ENCODE data around the gene FOXD2. TPM values are rescaled to one million over a fixed set of nuclear protein-coding genes. Genes with fewer than 3 reads are reported as not detected.

The FOXD2 gene
- total RNA-seq (under 1 TPM in 5 of 9 donors, not detected in 4; 0.05 to 0.14 (median 0.12) TPM), polyA plus RNA-seq (under 1 TPM; 0.01 to 0.04 TPM)
- long read RNA-seq, donor 1: 0 reads
- long read RNA-seq, donor 2: 0 reads
- long read RNA-seq, donor 3, full-length matches to known transcripts: 1 of 1 reads
- long read RNA-seq, donor 3, partial matches to known transcripts: 0 of 1 reads
- long read RNA-seq, donor 3, other reads (novel, unspliced or antisense): 0 of 1 reads

- H3K27ac ChIP-seq: peak within 1 kb of the TSS in 11 of 12 donors; percentile 49 to 90 (median 69)
- intact Hi-C loops (cut with DNase I): loop anchor here in 4 of 10 donors (1.0 to 5.0 kb wide), 4 partner anchors 130 to 273 kb away; no protein-coding TSS in a partner anchor
- TF ChIP-seq POLR2A (IDR thresholded peaks at IDR 0.05) (peak in 1 of 2 donors; percentile 62), CTCF (IDR thresholded peaks at IDR 0.05) (peak; percentile 92 to 100 (median 98))
- peak; percentile 92 to 95 (median 95) for ATAC-seq
- 0 to 1% (median 0%) methylated on average over 11 to 80 of the region's 80 CpGs for WGBS, 4 donors
- H3K36me3 ChIP-seq: no peaks in the 10 kb centered on the region
- peak; percentile 83 to 93 (median 85) for DNase-seq
- H3K4me3 ChIP-seq: peak within 1 kb of the TSS; percentile 36 to 81 (median 70)
- H3K27me3 ChIP-seq: peaks cover 43 to 98% (median 84%) of the 10 kb centered on the region in 9 donors
- no peaks in the 10 kb centered on the region for H3K9me3 ChIP-seq
- peaks cover 4 to 56% (median 25%) of the 10 kb centered on the region in 12 donors for H3K4me1 ChIP-seq
These were observed at the start of gene FOXD2 for GRCh38 chr1:47437447-47438164. FOXD2 (plus strand) TSS chr1:47438044; CDS start chr1:47438136, 92 bp downstream.

GRCh38 chr1:47388891-47389238 lies 49.0 kb upstream of the FOXD2 start:
- intact Hi-C loops (cut with DNase I): loop anchor here in 5 of 10 donors (5.0 kb wide), 3 partner anchors 323 to 643 kb away; no protein-coding TSS in a partner anchor
- TF ChIP-seq POLR2A (IDR thresholded peaks at IDR 0.05) (no peak), CTCF (IDR thresholded peaks at IDR 0.05) (peak; percentile 50 to 70 (median 62))
- ATAC-seq: peak; percentile 21 to 77 (median 70)
- Histone ChIP-seq H3K4me1 (peaks cover 0 to 10% (median 0%) of the 10 kb centered on the region in 12 donors), H3K9me3 (no peaks in the 10 kb centered on the region), H3K27ac (no peak overlapping the region), H3K36me3 (peaks cover 0 to under 1% (median 0%) of the 10 kb centered on the region in 9 donors), H3K27me3 (peaks cover 0 to 11% (median 0%) of the 10 kb centered on the region in 9 donors), H3K4me3 (no peak overlapping the region)
- peak in 4 of 5 donors; percentile 30 to 60 (median 41) for DNase-seq
- 20 to 29% (median 24%) methylated on average over 3 of the region's 3 CpGs for WGBS, 4 donors

GRCh38 chr1:47389731-47390130 lies 48.1 kb upstream of the FOXD2 start:
- Histone ChIP-seq H3K36me3 (no peaks in the 10 kb centered on the region), H3K4me1 (peaks cover 0 to 10% (median 0%) of the 10 kb centered on the region in 12 donors), H3K27ac (no peak overlapping the region), H3K27me3 (peaks cover 0 to 15% (median 0%) of the 10 kb centered on the region in 9 donors), H3K4me3 (no peak overlapping the region), H3K9me3 (no peaks in the 10 kb centered on the region)
- ATAC-seq (no peak), DNase-seq (no peak)
- WGBS, 4 donors: 51 to 60% (median 56%) methylated on average over 2 of the region's 2 CpGs
- intact Hi-C loops (cut with DNase I): loop anchor here in 6 of 10 donors (5.0 kb wide), 3 partner anchors 323 to 643 kb away; no protein-coding TSS in a partner anchor
- TF ChIP-seq POLR2A (IDR thresholded peaks at IDR 0.05) (no peak), CTCF (IDR thresholded peaks at IDR 0.05) (no peak)

GRCh38 chr1:47390843-47391242 lies 47.0 kb upstream of the FOXD2 start:
- H3K27me3 ChIP-seq: peaks cover 0 to 15% (median 0%) of the 10 kb centered on the region in 9 donors
- no peaks in the 10 kb centered on the region for H3K9me3 ChIP-seq
- no peak for TF ChIP-seq POLR2A (IDR thresholded peaks at IDR 0.05)
- TF ChIP-seq CTCF (IDR thresholded peaks at IDR 0.05): no peak
- no peak for ATAC-seq
- 47 to 82% (median 71%) methylated on average over 2 of the region's 2 CpGs for WGBS, 4 donors
- H3K27ac ChIP-seq: no peak overlapping the region
- intact Hi-C loops (cut with DNase I): loop anchor here in 2 of 10 donors (5.0 kb wide), 2 partner anchors 321 to 336 kb away; no protein-coding TSS in a partner anchor
- no peak for DNase-seq
- H3K36me3 ChIP-seq: no peaks in the 10 kb centered on the region
- peaks cover 0 to 10% (median 0%) of the 10 kb centered on the region in 12 donors for H3K4me1 ChIP-seq
- H3K4me3 ChIP-seq: no peak overlapping the region
